GM19351 (cell line): Measurements from ENCODE around the gene ACSL1.

Source experiments
- ATAC-seq: cut with Tn5 transposase; IDR thresholded peaks from one replicate; pipeline ENCODE4 v1.9.1; 2021; ENCODE audit warnings: mild to moderate bottlenecking, moderate library complexity; ENCODE audit not compliant: unreplicated experiment

The ACSL1 gene

GRCh38 chr4:184814686-184815045 is 11.1 kb downstream of the ACSL1 start:
- ATAC-seq: no peak

GRCh38 chr4:184812651-184813181 is 13.1 kb downstream of the ACSL1 start:
- ATAC-seq: no peak

- ATAC-seq: no peak
Measured at GRCh38 chr4:184812199-184812542, 13.6 kb downstream of the ACSL1 start.

- no peak for ATAC-seq
Measured at GRCh38 chr4:184811526-184812198, 14.1 kb downstream of the ACSL1 start.

- no peak for ATAC-seq
Measured at GRCh38 chr4:184810720-184811119, 15.0 kb downstream of the ACSL1 start.

- no peak for ATAC-seq
Measured at GRCh38 chr4:184808713-184809050, 17.1 kb downstream of the ACSL1 start.

- no peak for ATAC-seq
Measured at GRCh38 chr4:184807797-184808712, 17.7 kb downstream of the ACSL1 start.

- ATAC-seq: no peak
Measured at GRCh38 chr4:184807256-184807655, 18.5 kb downstream of the ACSL1 start.

GRCh38 chr4:184806711-184807110 is 19.1 kb downstream of the ACSL1 start:
- no peak for ATAC-seq

GRCh38 chr4:184806229-184806550 is 19.6 kb downstream of the ACSL1 start:
- no peak for ATAC-seq

- peak; percentile 60 for ATAC-seq
Measured at GRCh38 chr4:184805462-184806228, 20.1 kb downstream of the ACSL1 start.

- ATAC-seq: no peak
Measured at GRCh38 chr4:184804621-184805020, 21.1 kb downstream of the ACSL1 start.

- ATAC-seq: no peak
Measured at GRCh38 chr4:184803874-184804273, 21.9 kb downstream of the ACSL1 start.

- no peak for ATAC-seq
Measured at GRCh38 chr4:184803133-184803532, 22.6 kb downstream of the ACSL1 start.

GRCh38 chr4:184802697-184803015 is 23.1 kb downstream of the ACSL1 start:
- ATAC-seq: no peak

GRCh38 chr4:184801781-184802696 is 23.7 kb downstream of the ACSL1 start:
- ATAC-seq: no peak

GRCh38 chr4:184798504-184798903 is 27.3 kb downstream of the ACSL1 start:
- ATAC-seq: no peak

- no peak for ATAC-seq
Measured at GRCh38 chr4:184796906-184797305, 28.9 kb downstream of the ACSL1 start.

- ATAC-seq: no peak
Measured at GRCh38 chr4:184795214-184795844, 30.4 kb downstream of the ACSL1 start.

GRCh38 chr4:184794470-184794869 is 31.3 kb downstream of the ACSL1 start:
- no peak for ATAC-seq
